Measurements from ENCODE around the gene YIPF2.

- TF ChIP-seq CTCF (IDR thresholded peaks at IDR 0.05 in 4 of 5, conservative IDR thresholded peaks at IDR 0.05 in 1 of 5), result no peak
- TF ChIP-seq POLR2A (IDR thresholded peaks at IDR 0.05), result no peak
Measured at GRCh38 chr19:10872546-10873107, 55.8 kb downstream of the YIPF2 start.
